ENCODE measurements around the gene SLC30A4. TPM values are rescaled to one million over a fixed set of nuclear protein-coding genes. Genes with fewer than 3 reads are reported as not detected.
"Not testable (repeated sequence)": the region's sequence is repeated elsewhere in the genome, so short reads cannot be mapped to it uniquely, and the experiment has no call there.

SLC30A4 gene
- total RNA-seq, 1 experiment from 2014 or later: not detected

- H3K23ac ChIP-seq (ENCODE audit: insufficient read length, low read depth, low read length): no peak overlapping the region
- no peak overlapping the region for H3K4ac ChIP-seq (ENCODE audit: low read depth, low read length)
- H3K27ac Mint-ChIP-seq: no peak overlapping the region
- peaks cover 47% of the 10 kb centered on the region for H3K27me3 Mint-ChIP-seq (ENCODE audit: low read depth)
- H4K8ac ChIP-seq (replicated peaks; ENCODE audit: insufficient read length, low read depth, low read length): no peak overlapping the region
- H2BK20ac ChIP-seq (ENCODE audit: low read depth, low read length, poor library complexity, severe bottlenecking): no peak overlapping the region
- no peaks in the 10 kb centered on the region for H3K4me1 ChIP-seq (ENCODE audit: insufficient read depth, low read length)
- peaks cover 13 to 16% of the 10 kb centered on the region in 2 experiments for H3K4me1 Mint-ChIP-seq
- H3K9me3 Mint-ChIP-seq: no peaks in the 10 kb centered on the region
- H3K27ac ChIP-seq (ENCODE audit: insufficient read length, low read depth, low read length): no peak overlapping the region
- no CpG with 5 or more reads among the region's 1 CpG for WGBS (ENCODE audit: extremely low coverage, insufficient read length, low lambda C conversion rate)
- H2BK5ac ChIP-seq (ENCODE audit: insufficient read length, low read length): no peak overlapping the region
- no peak overlapping the region for H3K4me3 Mint-ChIP-seq
- H3K56ac ChIP-seq (ENCODE audit: insufficient read length, low read depth, low read length): no peak overlapping the region
- no peak for TF ChIP-seq CTCF (conservative IDR thresholded peaks at IDR 0.05)
- H4K91ac ChIP-seq (ENCODE audit: insufficient read length, low read depth, low read length): no peak overlapping the region
- H2BK15ac ChIP-seq (ENCODE audit: low read depth, low read length): no peak overlapping the region
- H2AFZ ChIP-seq (ENCODE audit: low read length): no peak overlapping the region
- H2AK5ac ChIP-seq (ENCODE audit: insufficient read length, low read length): no peak overlapping the region
- no peak overlapping the region for H4K5ac ChIP-seq (ENCODE audit: insufficient read length, low read depth, low read length)
- no peaks in the 10 kb centered on the region for H3K36me3 Mint-ChIP-seq (ENCODE audit: insufficient read depth in 1 of 3, low read depth in 3 of 3)
- no peaks in the 10 kb centered on the region for H3K79me2 ChIP-seq (ENCODE audit: insufficient read depth, low read length)
- no peak overlapping the region for H3T11ph ChIP-seq (ENCODE audit: low read length)
- H2BK120ac ChIP-seq (ENCODE audit: low read depth, low read length, poor library complexity, severe bottlenecking): no peak overlapping the region
- no peak overlapping the region for H3K14ac ChIP-seq (ENCODE audit: insufficient read depth, low read length)
- H4K20me1 ChIP-seq (ENCODE audit: control insufficient read depth, insufficient read depth, insufficient read length): no peaks in the 10 kb centered on the region
- no peak for DNase-seq
- no peak overlapping the region for H3K4me2 ChIP-seq (ENCODE audit: insufficient read depth, insufficient read length, low read length)
- no peaks in the 10 kb centered on the region for H3K9me3 ChIP-seq (ENCODE audit: control insufficient read depth, low read depth, low read length)
- H2BK12ac ChIP-seq (ENCODE audit: insufficient read length, low read depth, low read length): no peak overlapping the region
- no peak overlapping the region for H3K9ac ChIP-seq (ENCODE audit: extremely low read depth, insufficient read length, low read length)
- H3K18ac ChIP-seq (ENCODE audit: insufficient read length, low read depth, low read length): no peak overlapping the region
- no peaks in the 10 kb centered on the region for H3K79me1 ChIP-seq (ENCODE audit: insufficient read depth, low read depth, low read length, poor library complexity, severe bottlenecking)
- H3K27me3 ChIP-seq (ENCODE audit: insufficient read depth, low read length): no peaks in the 10 kb centered on the region
- no peaks in the 10 kb centered on the region for H3K23me2 ChIP-seq (ENCODE audit: insufficient read length, low read depth, low read length, poor library complexity, severe bottlenecking)
Measured at GRCh38 chr15:45534821-45535220, 12.3 kb upstream of the SLC30A4 start.

GRCh38 chr15:45532892-45533291 lies 10.3 kb upstream of the SLC30A4 start:
- H3K79me2 ChIP-seq (ENCODE audit: insufficient read depth, low read length); H3K9me3 Mint-ChIP-seq; H3K4me2 ChIP-seq (ENCODE audit: insufficient read depth, insufficient read length, low read length); H3K27ac ChIP-seq (ENCODE audit: insufficient read length, low read depth, low read length); DNase-seq; H4K5ac ChIP-seq (ENCODE audit: insufficient read length, low read depth, low read length); H3K9me3 ChIP-seq (ENCODE audit: control insufficient read depth, low read depth, low read length); H3K4me1 ChIP-seq (ENCODE audit: insufficient read depth, low read length); H3K18ac ChIP-seq (ENCODE audit: insufficient read length, low read depth, low read length); H2AFZ ChIP-seq (ENCODE audit: low read length); H3K27me3 ChIP-seq (ENCODE audit: insufficient read depth, low read length); H4K8ac ChIP-seq (replicated peaks; ENCODE audit: insufficient read length, low read depth, low read length); H2BK20ac ChIP-seq (ENCODE audit: low read depth, low read length, poor library complexity, severe bottlenecking); H3K79me1 ChIP-seq (ENCODE audit: insufficient read depth, low read depth, low read length, poor library complexity, severe bottlenecking); H4K20me1 ChIP-seq (ENCODE audit: control insufficient read depth, insufficient read depth, insufficient read length); H2BK5ac ChIP-seq (ENCODE audit: insufficient read length, low read length); H3K23ac ChIP-seq (ENCODE audit: insufficient read length, low read depth, low read length); H2BK15ac ChIP-seq (ENCODE audit: low read depth, low read length); H3T11ph ChIP-seq (ENCODE audit: low read length); H3K27ac Mint-ChIP-seq; H2BK120ac ChIP-seq (ENCODE audit: low read depth, low read length, poor library complexity, severe bottlenecking); H3K36me3 Mint-ChIP-seq (ENCODE audit: insufficient read depth in 1 of 3, low read depth in 3 of 3); H3K23me2 ChIP-seq (ENCODE audit: insufficient read length, low read depth, low read length, poor library complexity, severe bottlenecking); H3K56ac ChIP-seq (ENCODE audit: insufficient read length, low read depth, low read length); H3K14ac ChIP-seq (ENCODE audit: insufficient read depth, low read length); H3K4me3 Mint-ChIP-seq; H2AK5ac ChIP-seq (ENCODE audit: insufficient read length, low read length); H4K91ac ChIP-seq (ENCODE audit: insufficient read length, low read depth, low read length); H3K9ac ChIP-seq (ENCODE audit: extremely low read depth, insufficient read length, low read length); H3K4ac ChIP-seq (ENCODE audit: low read depth, low read length); H2BK12ac ChIP-seq (ENCODE audit: insufficient read length, low read depth, low read length): not testable (repeated sequence)
- Mint-ChIP-seq H3K4me1 (peaks cover 13 to 16% of the 10 kb centered on the region in 2 experiments), H3K27me3 (ENCODE audit: low read depth) (peaks cover 66% of the 10 kb centered on the region)
- WGBS (ENCODE audit: extremely low coverage, insufficient read length, low lambda C conversion rate): no CpG with 5 or more reads among the region's 3 CpGs

Measured in H9 (cell line).